HG02973 (cell line): ENCODE results near the gene OR6B3.
"Not testable (repeated sequence)": the region's sequence is repeated elsewhere in the genome, so short reads cannot be mapped to it uniquely, and the experiment has no call there.

Experiments used
- ATAC-seq: cut with Tn5 transposase; IDR thresholded peaks from one replicate; pipeline ENCODE4 v1.9.1; 2021; ENCODE audit warnings: moderate library complexity; ENCODE audit not compliant: unreplicated experiment

Gene OR6B3

GRCh38 chr2:240044096-240044495 lies 9.2 kb downstream of the OR6B3 start:
- not testable (repeated sequence) for ATAC-seq

- no peak for ATAC-seq
These were observed 9.9 kb downstream of the OR6B3 start for GRCh38 chr2:240043279-240043989.

GRCh38 chr2:240042740-240043139 lies 10.6 kb downstream of the OR6B3 start:
- no peak for ATAC-seq

GRCh38 chr2:240041363-240041762 lies 12.0 kb downstream of the OR6B3 start:
- ATAC-seq, result no peak

- no peak for ATAC-seq
These were observed 16.0 kb downstream of the OR6B3 start for GRCh38 chr2:240037358-240037757.

GRCh38 chr2:240033330-240033678 lies 20.0 kb downstream of the OR6B3 start:
- no peak for ATAC-seq

GRCh38 chr2:240032406-240033329 lies 20.7 kb downstream of the OR6B3 start:
- ATAC-seq, result no peak

GRCh38 chr2:240030379-240031094 lies 22.8 kb downstream of the OR6B3 start, which contains the start of gene OR6B2:
Gene OR6B2, minus strand, starts transcription at chr2:240030429. Its CDS starts 0 bp downstream, at chr2:240030429.
- ATAC-seq, result no peak

GRCh38 chr2:240024766-240025165 lies 28.6 kb downstream of the OR6B3 start:
- ATAC-seq, result no peak

GRCh38 chr2:240023792-240024191 lies 29.5 kb downstream of the OR6B3 start:
- ATAC-seq, result no peak

- no peak for ATAC-seq
These were observed 31.7 kb downstream of the OR6B3 start for GRCh38 chr2:240021488-240022104.

- no peak for ATAC-seq
These were observed 35.1 kb downstream of the OR6B3 start for GRCh38 chr2:240018071-240018750.

GRCh38 chr2:240014327-240014726 lies 39.0 kb downstream of the OR6B3 start:
- ATAC-seq, result no peak

GRCh38 chr2:240013343-240013742 lies 40.0 kb downstream of the OR6B3 start:
- ATAC-seq, result no peak

GRCh38 chr2:240002983-240003382 lies 50.3 kb downstream of the OR6B3 start:
- ATAC-seq, result no peak

- no peak for ATAC-seq
These were observed 52.6 kb downstream of the OR6B3 start for GRCh38 chr2:240000671-240001070.

- no peak for ATAC-seq
These were observed 55.5 kb downstream of the OR6B3 start for GRCh38 chr2:239997686-239998409.
